Loucy (cell line): ENCODE measurements around the gene CORO2A.

Source experiments
- H2AFZ ChIP-seq: fragments of 200-600 bp; sonication (generic); 2 replicates; pipeline ENCODE4 v1.6.0; 2016; ENCODE audit warnings: antibody characterized with exemption, mild to moderate bottlenecking, low read length, moderate library complexity
- H3F3A ChIP-seq: fragments of 200-600 bp; 2 replicates; pipeline ENCODE4 v1.6.0; 2016; ENCODE audit warnings: antibody characterized with exemption, low read depth, mild to moderate bottlenecking
- H3K27me3 ChIP-seq: fragments of 200-600 bp; sonication (generic); 2 replicates; pipeline ENCODE4 v1.6.1; 2014; ENCODE audit warnings: low read length, mild to moderate bottlenecking; ENCODE audit not compliant: insufficient read depth, poor library complexity, severe bottlenecking
- H3K36me3 ChIP-seq: fragments of 200-600 bp; sonication (generic); 2 replicates; pipeline ENCODE4 v1.6.1; 2016; ENCODE audit warnings: low read length; ENCODE audit not compliant: insufficient read depth
- H3K4me1 ChIP-seq: fragments of 200-600 bp; sonication (generic); 2 replicates; pipeline ENCODE4 v1.5.1; 2014; ENCODE audit warnings: low read length, mild to moderate bottlenecking; ENCODE audit not compliant: insufficient read depth, poor library complexity, severe bottlenecking
- H3K4me2 ChIP-seq: fragments of 200-600 bp; sonication (generic); 2 replicates; pipeline ENCODE4 v1.6.0; 2014; ENCODE audit warnings: antibody characterized with exemption, low read length, low read depth, mild to moderate bottlenecking; ENCODE audit not compliant: poor library complexity, severe bottlenecking
- H3K4me3 ChIP-seq: fragments of 200-600 bp; sonication (generic); 2 replicates; pipeline ENCODE4 v1.5.1; 2014; ENCODE audit warnings: low read length, mild to moderate bottlenecking, mixed read lengths; ENCODE audit not compliant: poor library complexity, severe bottlenecking
- H3K79me2 ChIP-seq: fragments of 200-600 bp; sonication (generic); 2 replicates; pipeline ENCODE4 v1.6.1; 2014; ENCODE audit warnings: low read length; ENCODE audit not compliant: insufficient read depth
- H3K9ac ChIP-seq: fragments of 200-600 bp; sonication (generic); 2 replicates; pipeline ENCODE4 v1.6.0; 2014; ENCODE audit warnings: mild to moderate bottlenecking, low read depth, low read length, moderate library complexity; ENCODE audit not compliant: poor library complexity, severe bottlenecking
- H3K9me2 ChIP-seq: fragments of 200-600 bp; sonication (generic); replicated peaks from 2 replicates; pipeline ENCODE4 v1.6.1; 2016; ENCODE audit warnings: low read depth, low read length, mixed read lengths
- H3K9me3 ChIP-seq: fragments of 200-600 bp; sonication (generic); 2 replicates; pipeline ENCODE4 v1.6.1; 2014; ENCODE audit warnings: mild to moderate bottlenecking, antibody characterized with exemption, low read length, low read depth; ENCODE audit not compliant: insufficient read depth
- H4K20me1 ChIP-seq: fragments of 200-600 bp; sonication (generic); 2 replicates; pipeline ENCODE4 v1.6.0; 2014; ENCODE audit warnings: antibody characterized with exemption, low read length, mild to moderate bottlenecking; ENCODE audit not compliant: insufficient read depth, poor library complexity, severe bottlenecking
- CTCF ChIP-seq: fragments of 200-600 bp; sonication (generic); conservative IDR thresholded peaks from 2 replicates; pipeline ENCODE4 v1.5.1; 2014; ENCODE audit warnings: mild to moderate bottlenecking, antibody characterized with exemption, low read length
- EZH2phosphoT487 ChIP-seq: fragments of 200-600 bp; IDR thresholded peaks from 2 replicates; pipeline ENCODE4 v1.6.1; 2018; ENCODE audit warnings: antibody characterized with exemption, mild to moderate bottlenecking, moderate library complexity, borderline replicate concordance

CORO2A gene

GRCh38 chr9:98187926-98188325 lies 4.5 kb downstream of the CORO2A start:
- Histone ChIP-seq H3F3A (no peaks in the 10 kb centered on the region), H3K9ac (no peak overlapping the region), H3K36me3 (no peaks in the 10 kb centered on the region), H4K20me1 (no peaks in the 10 kb centered on the region), H3K9me3 (no peaks in the 10 kb centered on the region), H3K4me2 (no peak overlapping the region), H2AFZ (no peak overlapping the region), H3K9me2 (no peaks in the 10 kb centered on the region), H3K4me3 (no peak overlapping the region), H3K79me2 (no peaks in the 10 kb centered on the region), H3K27me3 (no peaks in the 10 kb centered on the region), H3K4me1 (peaks cover 13% of the 10 kb centered on the region)
- no peak for TF ChIP-seq CTCF
- TF ChIP-seq EZH2phosphoT487: no peak

- H4K20me1 ChIP-seq: no peaks in the 10 kb centered on the region
- no peaks in the 10 kb centered on the region for H3K79me2 ChIP-seq
- H3K9me2 ChIP-seq: no peaks in the 10 kb centered on the region
- H3K4me1 ChIP-seq: peaks cover 6% of the 10 kb centered on the region
- TF ChIP-seq EZH2phosphoT487: no peak
- TF ChIP-seq CTCF: no peak
- H3K27me3 ChIP-seq: no peaks in the 10 kb centered on the region
- H2AFZ ChIP-seq: no peak overlapping the region
- no peaks in the 10 kb centered on the region for H3K9me3 ChIP-seq
- no peaks in the 10 kb centered on the region for H3F3A ChIP-seq
- H3K36me3 ChIP-seq: no peaks in the 10 kb centered on the region
- H3K4me3 ChIP-seq: no peak overlapping the region
- H3K9ac ChIP-seq: no peak overlapping the region
- no peak overlapping the region for H3K4me2 ChIP-seq
Observed at GRCh38 chr9:98186236-98186635, 6.2 kb downstream of the CORO2A start.

GRCh38 chr9:98185611-98186171 lies 6.7 kb downstream of the CORO2A start:
- H2AFZ ChIP-seq: no peak overlapping the region

More at GRCh38 chr9:98185611-98186171, 6.7 kb downstream of the CORO2A start:
- Histone ChIP-seq H3K9me3 (no peaks in the 10 kb centered on the region), H3F3A (no peaks in the 10 kb centered on the region), H3K4me1 (peaks cover 6% of the 10 kb centered on the region), H3K9me2 (no peaks in the 10 kb centered on the region), H3K79me2 (no peaks in the 10 kb centered on the region), H3K9ac (no peak overlapping the region), H4K20me1 (no peaks in the 10 kb centered on the region), H3K4me3 (no peak overlapping the region), H3K36me3 (no peaks in the 10 kb centered on the region), H3K4me2 (no peak overlapping the region), H3K27me3 (no peaks in the 10 kb centered on the region)
- TF ChIP-seq CTCF: no peak
- no peak for TF ChIP-seq EZH2phosphoT487
